K562 (cell line): Measurements from ENCODE around the gene HUNK. TPM values are rescaled to one million over a fixed set of nuclear protein-coding genes. Genes with fewer than 3 reads are reported as not detected.

Source experiments
- ATAC-seq: fragments of 200-7000 bp; cut with Tn5 transposase; 3 replicates; pipeline ENCODE4 v1.9.1; 2020; ENCODE audit warnings: moderate library complexity
- BruUV-seq: library from RNA; stranded (reverse); fragments of 400-500 nt; replicated peaks from 2 replicates; lab custom pipeline; 2021; lab: Mats Ljungman, UMichigan
- CTCF ChIA-PET: fragments of 300-600 bp; formaldehyde crosslinking; extraction: SDS; loops from one replicate; lab custom pipeline; 2021; ENCODE audit warnings: low intra/inter-chr PET ratio; lab: Yijun Ruan, JAX
- POLR2A ChIA-PET: fragments of 300-600, 350-650 bp; sonication (Branson Sonifier 250); formaldehyde crosslinking; extraction: SDS; loops from one replicate; lab custom pipeline; 2021; ENCODE audit warnings: antibody characterized with exemption, inconsistent platforms; lab: Yijun Ruan, JAX
- DNase-seq, 4 experiments: peaks; one replicate each; pipeline versions ENCODE4 v3.0.0 to v3.0.0-alpha.2; 2011 to 2018; ENCODE audit warnings: low spot score in 3 of 4, mixed read lengths in 3 of 4; ENCODE audit errors: extremely low read depth in 1 of 4
- FAIRE-seq: peaks from 2 replicates; lab custom pipeline; 2011; peaks lifted over from hg19 to GRCh38; lab: Jason Lieb, UNC
- H2AFZ ChIP-seq: 2 replicates; pipeline ENCODE4 v1.6.0; 2011; ENCODE audit warnings: low read depth, low read length, control low read depth, inconsistent platforms
- H3K27ac ChIP-seq: fragments of 200-600 bp; 3 replicates; pipeline ENCODE4 v1.8.0; 2011; ENCODE audit warnings: low read depth, mild to moderate bottlenecking, control low read depth, inconsistent platforms, low read length, moderate library complexity, mixed read lengths; ENCODE audit errors: extremely low read depth
- H3K27me3 ChIP-seq, 2 experiments: fragments of 300-600 bp in 1 of 2; 2 replicates in 1 of 2; 3 replicates in 1 of 2; pipeline versions ENCODE4 v1.6.0 to v1.8.0; 2011; ENCODE audit warnings: inconsistent platforms in 2 of 2, low read length in 2 of 2, mild to moderate bottlenecking in 1 of 2, mixed read lengths in 1 of 2, moderate library complexity in 1 of 2; ENCODE audit not compliant: control insufficient read depth in 2 of 2, insufficient read depth in 2 of 2
- H3K36me3 ChIP-seq: fragments of 300-600 bp; 3 replicates; pipeline ENCODE4 v1.8.0; 2011; ENCODE audit warnings: mild to moderate bottlenecking, low read length, inconsistent platforms; ENCODE audit not compliant: control insufficient read depth, insufficient read depth
- H3K4me1 ChIP-seq, 2 experiments: fragments of 200-600 bp in 1 of 2; replicated peaks in 1 of 2; 2 replicates in 1 of 2; 3 replicates in 1 of 2; pipeline versions ENCODE4 v1.5.1 to v1.8.0; 2011; ENCODE audit warnings: inconsistent platforms in 2 of 2, low read length in 2 of 2, mild to moderate bottlenecking in 1 of 2, mixed read lengths in 1 of 2, moderate library complexity in 1 of 2; ENCODE audit not compliant: control insufficient read depth in 2 of 2, insufficient read depth in 2 of 2
- H3K4me2 ChIP-seq: 2 replicates; pipeline ENCODE4 v1.6.1; 2011; ENCODE audit warnings: low read length, control low read depth, inconsistent platforms, mixed read lengths; ENCODE audit not compliant: insufficient read depth
- H3K4me3 ChIP-seq: fragments of 200-600 bp; sonication (generic), shearing (Covaris generic); 2 replicates; pipeline ENCODE4 v1.5.1; 2016; ENCODE audit warnings: control low read depth, inconsistent platforms
- H3K79me2 ChIP-seq: fragments of 200-600 bp; 3 replicates; pipeline ENCODE4 v1.8.0; 2011; ENCODE audit warnings: low read length, inconsistent platforms; ENCODE audit not compliant: control insufficient read depth, insufficient read depth
- H3K9ac ChIP-seq, 2 experiments: 2 replicates each; pipeline versions ENCODE4 v1.6.0 to v1.6.1; 2011; ENCODE audit warnings: low read depth in 2 of 2, low read length in 2 of 2, control low read depth in 1 of 2, inconsistent platforms in 1 of 2, mild to moderate bottlenecking in 1 of 2, mixed read lengths in 1 of 2; ENCODE audit not compliant: insufficient read depth in 1 of 2
- H3K9me1 ChIP-seq: one replicate; pipeline ENCODE4 v1.6.0; 2011; ENCODE audit warnings: inconsistent platforms, mild to moderate bottlenecking, low read length, moderate library complexity; ENCODE audit not compliant: control insufficient read depth, insufficient read depth
- H3K9me3 ChIP-seq: replicated peaks from 2 replicates; pipeline ENCODE4 v1.5.1; 2011; ENCODE audit warnings: low read depth, low read length, inconsistent platforms; ENCODE audit not compliant: control insufficient read depth, insufficient read depth
- H4K20me1 ChIP-seq: replicated peaks from 2 replicates; pipeline ENCODE4 v1.6.1; 2011; ENCODE audit warnings: low read length, inconsistent platforms, mixed read lengths; ENCODE audit not compliant: control insufficient read depth, insufficient read depth
- CHD1 ChIP-seq: fragments of 200-600 bp; sonication (generic); IDR thresholded peaks from one replicate; pipeline ENCODE4 v1.6.1; 2012; ENCODE audit warnings: mild to moderate bottlenecking, moderate library complexity, low read length, inconsistent platforms
- DLX4 ChIP-seq: fragments of 250-450 bp; sonication (Bioruptor Pico); IDR thresholded peaks from 2 replicates; pipeline ENCODE4 v1.6.1; 2021; ENCODE audit warnings: mild to moderate bottlenecking
- FOXK1 ChIP-seq: sonication (generic); formaldehyde crosslinking; IDR thresholded peaks from 2 replicates; pipeline ENCODE4 v1.8.0; 2022; ENCODE audit warnings: missing genetic modification reagents, mild to moderate bottlenecking, borderline replicate concordance
- FOXM1 ChIP-seq, 2 experiments: fragments of 450-650 bp in 1 of 2; sonication (generic) in 1 of 2; formaldehyde crosslinking in 1 of 2; IDR thresholded peaks; 2 replicates each; pipeline versions ENCODE4 v1.6.1 to v1.9.0; 2017 to 2022; ENCODE audit warnings: low read depth in 2 of 2, mild to moderate bottlenecking in 2 of 2, missing genetic modification reagents in 1 of 2, moderate library complexity in 1 of 2
- HDAC3 ChIP-seq: fragments of 450-650 bp; IDR thresholded peaks from 2 replicates; pipeline ENCODE4 v1.6.1; 2018; ENCODE audit warnings: borderline replicate concordance, mild to moderate bottlenecking, moderate library complexity; ENCODE audit not compliant: partially characterized antibody
- HDAC6 ChIP-seq: IDR thresholded peaks from 2 replicates; pipeline ENCODE4 v1.6.1; 2012; ENCODE audit warnings: low read depth, mild to moderate bottlenecking, control low read depth, inconsistent platforms, low read length, moderate library complexity
- MCM7 ChIP-seq, 2 experiments: fragments of 450-650 bp; IDR thresholded peaks; 2 replicates each; pipeline ENCODE4 v1.6.1; 2016 to 2018
- MED1 ChIP-seq: sonication (generic); formaldehyde crosslinking; IDR thresholded peaks from 2 replicates; pipeline ENCODE4 v1.8.1; 2023; ENCODE audit warnings: missing genetic modification reagents, borderline replicate concordance
- NELFE ChIP-seq: IDR thresholded peaks from 2 replicates; pipeline ENCODE4 v1.6.1; 2011; ENCODE audit warnings: mild to moderate bottlenecking; ENCODE audit not compliant: insufficient read depth, insufficient read length
- NFXL1 ChIP-seq: fragments of 450-650 bp; formaldehyde crosslinking; IDR thresholded peaks from 2 replicates; pipeline ENCODE4 v1.4.0; 2021; ENCODE audit warnings: mild to moderate bottlenecking
- PHF21A ChIP-seq: fragments of 450-650 bp; IDR thresholded peaks from 2 replicates; pipeline ENCODE4 v1.6.1; 2017; ENCODE audit warnings: low read depth, borderline replicate concordance
- POLR2AphosphoS2 ChIP-seq: IDR thresholded peaks from 2 replicates; pipeline ENCODE4 v1.6.1; 2012; ENCODE audit warnings: low read length, improper control_type of control experiment
- PPARD ChIP-seq: fragments of 250-450 bp; sonication (Bioruptor Pico); IDR thresholded peaks from 2 replicates; pipeline ENCODE4 v1.8.0; 2022; ENCODE audit warnings: inconsistent platforms, mild to moderate bottlenecking, moderate library complexity
- TRIM28 ChIP-seq: fragments of 450-650 bp; IDR thresholded peaks from 2 replicates; pipeline ENCODE4 v1.6.1; 2017
- ZEB2 ChIP-seq: fragments of 450-650 bp; IDR thresholded peaks from 2 replicates; pipeline ENCODE4 v1.6.1; 2016
- ZNF143 ChIP-seq: sonication (generic); formaldehyde crosslinking; IDR thresholded peaks from 2 replicates; pipeline ENCODE4 v1.9.0; 2022; ENCODE audit warnings: mild to moderate bottlenecking, missing genetic modification reagents
- ZNF707 ChIP-seq: fragments of 250-450 bp; sonication (Bioruptor Pico); conservative IDR thresholded peaks from 2 replicates; pipeline ENCODE4 v1.8.0; 2022; ENCODE audit warnings: inconsistent platforms, mild to moderate bottlenecking, moderate library complexity
- WGBS: fragments of 100-300 bp; shearing (Covaris generic); methylation state at CpG from one replicate; pipeline ENCODE4 v1.1.6; 2016; ENCODE audit warnings: low coverage, mixed read lengths; ENCODE audit not compliant: insufficient coverage; ENCODE audit errors: missing lambda C conversion rate; 5-methylcytosine and 5-hydroxymethylcytosine counted together
- in situ Hi-C: fragments of 300-500 bp; cut with MboI; formaldehyde crosslinking; loops from 4 replicates; pipeline ENCODE4 v1.15.0; 2018; ENCODE audit warnings: inconsistent platforms, mixed read lengths
- intact Hi-C: fragments of 100-400 bp; cut with micrococcal nuclease; formaldehyde crosslinking; loops from 2 replicates; pipeline ENCODE4 v1.14.2; 2022
- polyA plus RNA-seq, 8 experiments: library from polyadenylated mRNA; depleted of rRNA in 4 of 8; stranded (reverse) in 5 of 8; unstranded in 3 of 8; fragments of >200 nt; fragmentation: Nextera tagmentation in 2 of 8; fragmentation: Illumina TruSeq in 1 of 8; extraction: Ambion mirVana in 2 of 8; extraction: Trizol in 1 of 8; gene quantifications; 2 replicates each; pipeline versions ENCODE4 v1.2.1 to v1.2.3, GENCODE V29; 2011 to 2014; ENCODE audit warnings: inconsistent platforms in 1 of 8, missing spikeins in 1 of 8
- total RNA-seq, 7 experiments: library from RNA; depleted of rRNA in 6 of 7; stranded (reverse); fragments of >200 nt in 6 of 7; fragmentation: Illumina TruSeq in 2 of 7; extraction: Trizol in 2 of 7; gene quantifications; 2 replicates each; pipeline versions ENCODE4 v1.2.1 to v1.2.3, GENCODE V29; 2011 to 2021; ENCODE audit warnings: low replicate concordance in 1 of 7

The HUNK gene
- total and polyA plus RNA-seq, 9 of the 15 experiments (the other 6 are each of a cell fraction or from before 2014, with no cell fraction given), result not detected

- FAIRE-seq, result no peak
- ChIA-PET CTCF (no interaction called here), POLR2A (interaction anchor here (0.6 kb wide), 1 partner anchor 623 kb away, joined by 3 read pairs; no protein-coding TSS in a partner anchor)
- BruUV-seq, result no TSS peak
- no peaks in the 10 kb centered on the region for H4K20me1 ChIP-seq
- DNase-seq, result no peak
- no peak overlapping the region for H2AFZ ChIP-seq
- H3K9me1 ChIP-seq, result no peaks in the 10 kb centered on the region
- no peak overlapping the region for H3K9ac ChIP-seq
- H3K4me1 ChIP-seq, result no peaks in the 10 kb centered on the region
- TF ChIP-seq NELFE, result no peak
- no peak for TF ChIP-seq POLR2AphosphoS2
- no peak for TF ChIP-seq CHD1
- TF ChIP-seq PPARD (CRISPR knock-in tag), result no peak
- no peak for TF ChIP-seq FOXK1 (CRISPR knock-in tag)
- TF ChIP-seq DLX4 (CRISPR knock-in tag), result no peak
- TF ChIP-seq HDAC6, result no peak
- no peak for TF ChIP-seq ZNF143 (CRISPR knock-in tag)
- TF ChIP-seq FOXM1 (IDR thresholded peaks at IDR 0.05; ENCODE audit: low read depth), result no peak
- no peak for TF ChIP-seq FOXM1 (CRISPR knock-in tag; IDR thresholded peaks at IDR 0.05; ENCODE audit: low read depth)
- TF ChIP-seq TRIM28, result no peak
- TF ChIP-seq PHF21A, result no peak
- no peak for TF ChIP-seq ZEB2
- TF ChIP-seq HDAC3, result no peak
- TF ChIP-seq ZNF707 (CRISPR knock-in tag), result no peak
- TF ChIP-seq MED1 (CRISPR knock-in tag), result no peak
- no peak for TF ChIP-seq MCM7 (IDR thresholded peaks at IDR 0.05)
- TF ChIP-seq NFXL1 (CRISPR knock-in tag), result no peak
- TF ChIP-seq, all 486 proteins: peak for 0
- in situ Hi-C loops (no loop called here), intact Hi-C loops (no loop called here)
- Histone ChIP-seq H3K27me3 (peaks cover 20 to 28% of the 10 kb centered on the region in 2 experiments; a peak in 4 of 5 replicates), H3K36me3 (no peaks in the 10 kb centered on the region), H3K9me3 (no peaks in the 10 kb centered on the region), H3K79me2 (no peaks in the 10 kb centered on the region), H3K4me2 (no peak overlapping the region), H3K4me3 (no peak overlapping the region), H3K27ac (no peak overlapping the region)
- WGBS, result 0% methylated on average over 5 of the region's 5 CpGs
- no peak for ATAC-seq
Observed at GRCh38 chr21:32020564-32020963, 147.7 kb downstream of the HUNK start.
